Measurements from ENCODE around the gene TTPAL. TPM values are rescaled to one million over a fixed set of nuclear protein-coding genes. Genes with fewer than 3 reads are reported as not detected.

TTPAL gene
- total RNA-seq, 1 experiment from 2014 or later, result 21.1 TPM

DNA sequence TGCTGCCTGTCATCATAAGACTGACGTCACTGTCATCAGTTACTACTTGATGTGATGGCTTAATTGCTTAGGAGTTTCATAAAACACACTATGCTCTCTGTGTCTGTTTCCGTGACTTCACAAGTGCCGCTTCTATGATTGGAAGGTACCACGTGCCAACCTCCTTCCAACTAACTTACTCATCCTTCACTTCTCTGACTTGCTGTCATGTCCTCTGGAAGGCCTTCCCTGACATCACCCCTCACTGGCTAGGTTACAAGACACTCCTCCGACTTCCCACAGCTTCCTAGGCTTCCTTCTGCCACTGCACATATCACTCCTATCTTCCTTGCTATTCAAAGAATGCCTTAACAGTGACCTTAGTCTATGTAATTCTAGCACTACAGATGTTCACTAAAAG is 25.8 kb downstream of the TTPAL start:
- Mint-ChIP-seq H3K4me1 (no peaks in the 10 kb centered on the region), H3K4me3 (no peak overlapping the region), H3K27ac (no peak overlapping the region), H3K36me3 (ENCODE audit: insufficient read depth in 1 of 3, low read depth in 3 of 3) (peaks cover 0 to 51% (median 39%) of the 10 kb centered on the region in 3 experiments; a peak in 4 of 7 replicates), H3K27me3 (ENCODE audit: low read depth) (no peaks in the 10 kb centered on the region), H3K9me3 (no peaks in the 10 kb centered on the region)
- Histone ChIP-seq H3K27me3 (ENCODE audit: insufficient read depth, low read length) (no peaks in the 10 kb centered on the region), H4K20me1 (ENCODE audit: control insufficient read depth, insufficient read depth, insufficient read length) (no peaks in the 10 kb centered on the region), H3K56ac (ENCODE audit: insufficient read length, low read depth, low read length) (no peak overlapping the region), H2AK5ac (ENCODE audit: insufficient read length, low read length) (no peak overlapping the region), H2BK20ac (ENCODE audit: low read depth, low read length, poor library complexity, severe bottlenecking) (no peak overlapping the region), H3K23ac (ENCODE audit: insufficient read length, low read depth, low read length) (no peak overlapping the region), H3K4ac (ENCODE audit: low read depth, low read length) (no peak overlapping the region), H4K8ac (replicated peaks; ENCODE audit: insufficient read length, low read depth, low read length) (no peak overlapping the region), H3K9ac (ENCODE audit: extremely low read depth, insufficient read length, low read length) (no peak overlapping the region), H3K79me1 (ENCODE audit: insufficient read depth, low read depth, low read length, poor library complexity, severe bottlenecking) (no peaks in the 10 kb centered on the region), H3K27ac (ENCODE audit: insufficient read length, low read depth, low read length) (no peak overlapping the region), H3K79me2 (ENCODE audit: insufficient read depth, low read length) (no peaks in the 10 kb centered on the region), H3K18ac (ENCODE audit: insufficient read length, low read depth, low read length) (no peak overlapping the region), H3K4me1 (ENCODE audit: insufficient read depth, low read length) (no peaks in the 10 kb centered on the region), H4K91ac (ENCODE audit: insufficient read length, low read depth, low read length) (no peak overlapping the region), H3K23me2 (ENCODE audit: insufficient read length, low read depth, low read length, poor library complexity, severe bottlenecking) (no peaks in the 10 kb centered on the region), H2BK15ac (ENCODE audit: low read depth, low read length) (no peak overlapping the region), H3K4me2 (ENCODE audit: insufficient read depth, insufficient read length, low read length) (no peak overlapping the region), H3K14ac (ENCODE audit: insufficient read depth, low read length) (no peak overlapping the region), H2BK5ac (ENCODE audit: insufficient read length, low read length) (no peak overlapping the region), H3K9me3 (ENCODE audit: control insufficient read depth, low read depth, low read length) (no peaks in the 10 kb centered on the region), H2BK120ac (ENCODE audit: low read depth, low read length, poor library complexity, severe bottlenecking) (no peak overlapping the region), H3T11ph (ENCODE audit: low read length) (no peak overlapping the region), H2AFZ (ENCODE audit: low read length) (no peak overlapping the region), H4K5ac (ENCODE audit: insufficient read length, low read depth, low read length) (no peak overlapping the region), H2BK12ac (ENCODE audit: insufficient read length, low read depth, low read length) (no peak overlapping the region)
- TF ChIP-seq, protein P1, sequence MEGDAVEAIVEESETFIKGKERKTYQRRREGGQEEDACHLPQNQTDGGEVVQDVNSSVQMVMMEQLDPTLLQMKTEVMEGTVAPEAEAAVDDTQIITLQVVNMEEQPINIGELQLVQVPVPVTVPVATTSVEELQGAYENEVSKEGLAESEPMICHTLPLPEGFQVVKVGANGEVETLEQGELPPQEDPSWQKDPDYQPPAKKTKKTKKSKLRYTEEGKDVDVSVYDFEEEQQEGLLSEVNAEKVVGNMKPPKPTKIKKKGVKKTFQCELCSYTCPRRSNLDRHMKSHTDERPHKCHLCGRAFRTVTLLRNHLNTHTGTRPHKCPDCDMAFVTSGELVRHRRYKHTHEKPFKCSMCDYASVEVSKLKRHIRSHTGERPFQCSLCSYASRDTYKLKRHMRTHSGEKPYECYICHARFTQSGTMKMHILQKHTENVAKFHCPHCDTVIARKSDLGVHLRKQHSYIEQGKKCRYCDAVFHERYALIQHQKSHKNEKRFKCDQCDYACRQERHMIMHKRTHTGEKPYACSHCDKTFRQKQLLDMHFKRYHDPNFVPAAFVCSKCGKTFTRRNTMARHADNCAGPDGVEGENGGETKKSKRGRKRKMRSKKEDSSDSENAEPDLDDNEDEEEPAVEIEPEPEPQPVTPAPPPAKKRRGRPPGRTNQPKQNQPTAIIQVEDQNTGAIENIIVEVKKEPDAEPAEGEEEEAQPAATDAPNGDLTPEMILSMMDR (conservative IDR thresholded peaks at IDR 0.05), result no peak
- no peak for DNase-seq
- WGBS (ENCODE audit: extremely low coverage, insufficient read length, low lambda C conversion rate), result no CpG with 5 or more reads among the region's 5 CpGs

Data from H9 (cell line).